Neuronal stem cell (in vitro differentiated cells): ENCODE results near the gene FAM163B.

Source experiments
- DNase-seq: peaks from one replicate; pipeline ENCODE4 v3.0.0-alpha.2; 2013; ENCODE audit warnings: low spot score
- H2AFZ ChIP-seq: one replicate; pipeline ENCODE4 v1.6.1; 2013; ENCODE audit warnings: mild to moderate bottlenecking, low read length, inconsistent platforms
- H2AK5ac ChIP-seq: 2 replicates; pipeline ENCODE4 v1.6.1; 2013; ENCODE audit warnings: low read depth, mild to moderate bottlenecking, inconsistent platforms, low read length, moderate library complexity, mixed read lengths
- H2BK120ac ChIP-seq: 2 replicates; pipeline ENCODE4 v1.6.1; 2013; ENCODE audit warnings: low read depth, mild to moderate bottlenecking, inconsistent platforms, low read length, moderate library complexity, mixed read lengths
- H2BK12ac ChIP-seq: one replicate; pipeline ENCODE4 v1.6.1; 2013; ENCODE audit warnings: low read length, inconsistent platforms
- H2BK15ac ChIP-seq: 2 replicates; pipeline ENCODE4 v1.6.1; 2013; ENCODE audit warnings: mild to moderate bottlenecking, low read length, inconsistent platforms, mixed read lengths
- H2BK5ac ChIP-seq: one replicate; pipeline ENCODE4 v1.6.1; 2013; ENCODE audit warnings: inconsistent platforms, mild to moderate bottlenecking, low read length, moderate library complexity
- H3K14ac ChIP-seq: one replicate; pipeline ENCODE4 v1.6.1; 2013; ENCODE audit warnings: low read length, inconsistent platforms
- H3K18ac ChIP-seq: 2 replicates; pipeline ENCODE4 v1.6.1; 2013; ENCODE audit warnings: low read length, inconsistent platforms
- H3K23ac ChIP-seq: 2 replicates; pipeline ENCODE4 v1.6.1; 2013; ENCODE audit warnings: low read depth, mild to moderate bottlenecking, mixed read lengths, low read length, inconsistent platforms; ENCODE audit not compliant: poor library complexity
- H3K27ac ChIP-seq: replicated peaks from 3 replicates; pipeline ENCODE4 v1.5.1; 2013; ENCODE audit warnings: low read length, inconsistent platforms
- H3K27me3 ChIP-seq, 3 experiments: 2 replicates each; pipeline ENCODE4 v1.6.1; 2013; ENCODE audit warnings: low read length in 3 of 3, mild to moderate bottlenecking in 2 of 3, inconsistent platforms in 1 of 3, low read depth in 1 of 3, mixed read lengths in 1 of 3, moderate library complexity in 1 of 3; ENCODE audit not compliant: control insufficient read depth in 3 of 3, insufficient read depth in 3 of 3
- H3K36me3 ChIP-seq, 2 donors: replicated peaks in 1 of 2; 2 replicates each; pipeline ENCODE4 v1.6.1; 2013; ENCODE audit warnings: low read length in 2 of 2; ENCODE audit not compliant: control insufficient read depth in 2 of 2, insufficient read depth in 2 of 2
- H3K4ac ChIP-seq: 2 replicates; pipeline ENCODE4 v1.6.1; 2013; ENCODE audit warnings: inconsistent platforms, mild to moderate bottlenecking, low read length, moderate library complexity
- H3K4me1 ChIP-seq, 2 donors: 1 replicate in 1 of 2; 2 replicates in 1 of 2; pipeline ENCODE4 v1.6.1; 2013; ENCODE audit warnings: low read length in 2 of 2, low read depth in 1 of 2; ENCODE audit not compliant: control insufficient read depth in 2 of 2, insufficient read depth in 1 of 2
- H3K4me2 ChIP-seq: one replicate; pipeline ENCODE4 v1.6.1; 2013; ENCODE audit warnings: mild to moderate bottlenecking, low read length, inconsistent platforms; ENCODE audit not compliant: insufficient read depth, poor library complexity, severe bottlenecking
- H3K4me3 ChIP-seq, 2 donors: 2 replicates each; pipeline ENCODE4 v1.5.1; 2013; ENCODE audit warnings: low read length in 2 of 2, mild to moderate bottlenecking in 2 of 2, inconsistent platforms in 1 of 2, moderate library complexity in 1 of 2
- H3K79me1 ChIP-seq: one replicate; pipeline ENCODE4 v1.6.1; 2013; ENCODE audit warnings: low read depth, mild to moderate bottlenecking, inconsistent platforms, low read length, moderate library complexity
- H3K9ac ChIP-seq: one replicate; pipeline ENCODE4 v1.6.1; 2013; ENCODE audit warnings: mild to moderate bottlenecking, low read depth, low read length, inconsistent platforms; ENCODE audit not compliant: poor library complexity
- H3K9me3 ChIP-seq, 2 donors: replicated peaks in 1 of 2; 2 replicates each; pipeline versions ENCODE3 to v1.6.1; 2013; ENCODE audit warnings: low read length in 2 of 2, mild to moderate bottlenecking in 2 of 2, inconsistent platforms in 1 of 2, low read depth in 1 of 2, mixed read lengths in 1 of 2, moderate library complexity in 1 of 2; ENCODE audit not compliant: control insufficient read depth in 2 of 2, insufficient read depth in 1 of 2
- H4K8ac ChIP-seq: one replicate; pipeline ENCODE4 v1.6.1; 2013; ENCODE audit warnings: low read depth, mild to moderate bottlenecking, inconsistent platforms, low read length, moderate library complexity
- H4K91ac ChIP-seq: one replicate; pipeline ENCODE4 v1.6.1; 2013; ENCODE audit warnings: low read length, low read depth, mild to moderate bottlenecking, inconsistent platforms; ENCODE audit not compliant: poor library complexity
- WGBS, 2 donors: extraction: QIAGEN DNeasy Blood & Tissue Kit; methylation state at CpG; one replicate each; pipeline ENCODE4 v1.1.7; 2013; ENCODE audit warnings: missing lambda C conversion rate in 2 of 2, mixed read lengths in 1 of 2; ENCODE audit not compliant: insufficient read length in 2 of 2, insufficient replicate concordance in 1 of 2; ENCODE audit errors: extremely low coverage in 2 of 2; 5-methylcytosine and 5-hydroxymethylcytosine counted together

The FAM163B gene

GRCh38 chr9:133537257-133537656 lies 71.9 kb downstream of the FAM163B start:
- Histone ChIP-seq H3K4me1 (peaks cover 15 to 31% of the 10 kb centered on the region in 2 donors), H3K4me3 (no peak overlapping the region), H2BK15ac (peak overlapping the region; percentile 50), H3K4ac (no peak overlapping the region), H3K4me2 (no peak overlapping the region), H2BK120ac (no peak overlapping the region), H3K23ac (peak overlapping the region; percentile 6), H3K14ac (no peak overlapping the region), H3K27ac (no peak overlapping the region), H3K18ac (no peak overlapping the region), H3K9ac (no peak overlapping the region), H4K8ac (no peak overlapping the region), H2BK5ac (peak overlapping the region; percentile 0), H3K9me3 (no peaks in the 10 kb centered on the region), H3K79me1 (peaks cover 2% of the 10 kb centered on the region), H3K36me3 (no peaks in the 10 kb centered on the region), H4K91ac (peak overlapping the region; percentile 66), H2AFZ (no peak overlapping the region), H2BK12ac (no peak overlapping the region), H3K27me3 (peaks cover 0 to 62% (median 33%) of the 10 kb centered on the region in 3 experiments), H2AK5ac (peak overlapping the region; percentile 45)
- WGBS, 2 donors: no CpG with 5 or more reads among the region's 16 CpGs
- no peak for DNase-seq

- no peak overlapping the region for H3K18ac ChIP-seq
- H3K9me3 ChIP-seq: no peaks in the 10 kb centered on the region
- no peak overlapping the region for H4K91ac ChIP-seq
- peak overlapping the region; percentile 1 for H2BK120ac ChIP-seq
- no peak overlapping the region for H4K8ac ChIP-seq
- no peak overlapping the region for H3K27ac ChIP-seq
- H3K23ac ChIP-seq: no peak overlapping the region
- peak overlapping the region; percentile 91 for H2AK5ac ChIP-seq
- H3K4me3 ChIP-seq: no peak overlapping the region
- no peak overlapping the region for H3K4ac ChIP-seq
- H2BK12ac ChIP-seq: peak overlapping the region; percentile 78
- H3K9ac ChIP-seq: peak overlapping the region; percentile 25
- no peak overlapping the region for H3K4me2 ChIP-seq
- no peak for DNase-seq
- peak overlapping the region; percentile 0 for H2BK5ac ChIP-seq
- no CpG with 5 or more reads among the region's 9 CpGs for WGBS, 2 donors
- peak overlapping the region; percentile 50 for H2BK15ac ChIP-seq
- peak overlapping the region; percentile 63 for H3K14ac ChIP-seq
- H3K79me1 ChIP-seq: peaks cover 2% of the 10 kb centered on the region
- no peak overlapping the region for H2AFZ ChIP-seq
- no peaks in the 10 kb centered on the region for H3K36me3 ChIP-seq
- peaks cover 0 to 60% (median 33%) of the 10 kb centered on the region in 3 experiments for H3K27me3 ChIP-seq
- peaks cover 15 to 31% of the 10 kb centered on the region in 2 donors for H3K4me1 ChIP-seq
Measured at GRCh38 chr9:133536536-133536935, 72.7 kb downstream of the FAM163B start.

GRCh38 chr9:133536080-133536479 lies 73.1 kb downstream of the FAM163B start:
- peak overlapping the region; percentile 91 for H2AK5ac ChIP-seq
- no peak overlapping the region for H2AFZ ChIP-seq
- peaks cover 2% of the 10 kb centered on the region for H3K79me1 ChIP-seq
- no CpG with 5 or more reads among the region's 11 CpGs for WGBS, 2 donors
- H2BK15ac ChIP-seq: peak overlapping the region; percentile 96
- no peak overlapping the region for H4K8ac ChIP-seq
- H3K9ac ChIP-seq: peak overlapping the region; percentile 25
- H3K27me3 ChIP-seq: peaks cover 0 to 60% (median 33%) of the 10 kb centered on the region in 3 experiments
- H3K9me3 ChIP-seq: no peaks in the 10 kb centered on the region
- no peak overlapping the region for H4K91ac ChIP-seq
- peaks cover 15 to 31% of the 10 kb centered on the region in 2 donors for H3K4me1 ChIP-seq
- H2BK12ac ChIP-seq: peak overlapping the region; percentile 73
- H3K4me2 ChIP-seq: no peak overlapping the region
- no peak overlapping the region for H3K14ac ChIP-seq
- peak overlapping the region; percentile 32 for H2BK5ac ChIP-seq
- no peak overlapping the region for H2BK120ac ChIP-seq
- no peak overlapping the region for H3K23ac ChIP-seq
- no peak overlapping the region for H3K27ac ChIP-seq
- DNase-seq: no peak
- H3K4ac ChIP-seq: no peak overlapping the region
- no peaks in the 10 kb centered on the region for H3K36me3 ChIP-seq
- no peak overlapping the region for H3K4me3 ChIP-seq
- H3K18ac ChIP-seq: peak overlapping the region; percentile 1

- WGBS, 2 donors: no CpG with 5 or more reads among the region's 13 CpGs
- H3K4me3 ChIP-seq: no peak overlapping the region
Measured at GRCh38 chr9:133535306-133535877, 73.8 kb downstream of the FAM163B start.

More at GRCh38 chr9:133535306-133535877, 73.8 kb downstream of the FAM163B start:
- no peak overlapping the region for H2AFZ ChIP-seq
- DNase-seq: no peak
- no peaks in the 10 kb centered on the region for H3K36me3 ChIP-seq
- H3K18ac ChIP-seq: peak overlapping the region; percentile 95
- no peak overlapping the region for H3K27ac ChIP-seq
- no peak overlapping the region for H3K9ac ChIP-seq
- H2BK15ac ChIP-seq: peak overlapping the region; percentile 99
- no peak overlapping the region for H2BK120ac ChIP-seq
- H2AK5ac ChIP-seq: peak overlapping the region; percentile 91
- no peak overlapping the region for H3K23ac ChIP-seq
- H3K79me1 ChIP-seq: peaks cover 2% of the 10 kb centered on the region
- H3K14ac ChIP-seq: no peak overlapping the region
- H4K8ac ChIP-seq: no peak overlapping the region
- no peak overlapping the region for H3K4ac ChIP-seq
- H2BK5ac ChIP-seq: peak overlapping the region; percentile 32
- H3K4me1 ChIP-seq: peaks cover 15 to 25% of the 10 kb centered on the region in 2 donors
- no peak overlapping the region for H2BK12ac ChIP-seq
- no peaks in the 10 kb centered on the region for H3K9me3 ChIP-seq
- no peak overlapping the region for H3K4me2 ChIP-seq
- no peak overlapping the region for H4K91ac ChIP-seq
- peaks cover 0 to 66% (median 31%) of the 10 kb centered on the region in 3 experiments for H3K27me3 ChIP-seq
